Activated CD4-positive, CD25-positive, alpha-beta regulatory T cell (primary cell): ENCODE results near the gene MYEOV.

ENCODE experiments used
- DNase-seq, 4 experiments: peaks; one replicate each; lab custom pipeline; 2025; lab: John Stamatoyannopoulos, UW

MYEOV gene

GRCh38 chr11:69286374-69287371 is 7.3 kb upstream of the MYEOV start:
- no peak for DNase-seq

GRCh38 chr11:69287968-69288882 is 5.7 kb upstream of the MYEOV start:
- no peak for DNase-seq

- DNase-seq: no peak
These were observed 5.1 kb upstream of the MYEOV start for GRCh38 chr11:69288883-69289242.

- DNase-seq: no peak
These were observed 3.1 kb upstream of the MYEOV start for GRCh38 chr11:69290806-69291205.

- DNase-seq: no peak
These were observed 2.4 kb upstream of the MYEOV start for GRCh38 chr11:69291459-69292110.

- peak in 1 of 4 experiments; percentile 38 for DNase-seq
These were observed 1.7 kb upstream of the MYEOV start for GRCh38 chr11:69292221-69292648.

- no peak for DNase-seq
These were observed 868 bp upstream of the MYEOV start for GRCh38 chr11:69293087-69293486.

- DNase-seq: no peak
These were observed 670 bp downstream of the MYEOV start for GRCh38 chr11:69294571-69295078.

GRCh38 chr11:69295079-69295994 is 1.4 kb downstream of the MYEOV start:
- DNase-seq: no peak

- no peak for DNase-seq
These were observed 2.3 kb downstream of the MYEOV start for GRCh38 chr11:69295995-69296889.

- peak; percentile 51 to 73 (median 58) for DNase-seq
These were observed 3.2 kb downstream of the MYEOV start for GRCh38 chr11:69296890-69297786.

GRCh38 chr11:69297787-69298266 is 3.9 kb downstream of the MYEOV start:
- no peak for DNase-seq

GRCh38 chr11:69298267-69299022 is 4.5 kb downstream of the MYEOV start:
- DNase-seq: no peak

- no peak for DNase-seq
These were observed 5.1 kb downstream of the MYEOV start for GRCh38 chr11:69299023-69299461.

GRCh38 chr11:69299572-69299971 is 5.6 kb downstream of the MYEOV start:
- DNase-seq: no peak

- DNase-seq: no peak
These were observed 6.4 kb downstream of the MYEOV start for GRCh38 chr11:69300120-69301060.

GRCh38 chr11:69301081-69301454 is 7.1 kb downstream of the MYEOV start:
- no peak for DNase-seq
